NCI-H526 (cell line): ENCODE data around the gene OR4K13.

Experiments used
- DNase-seq, 2 experiments: peaks; one replicate each; lab custom pipeline; 2025; lab: John Stamatoyannopoulos, UW

OR4K13 gene, protein sequence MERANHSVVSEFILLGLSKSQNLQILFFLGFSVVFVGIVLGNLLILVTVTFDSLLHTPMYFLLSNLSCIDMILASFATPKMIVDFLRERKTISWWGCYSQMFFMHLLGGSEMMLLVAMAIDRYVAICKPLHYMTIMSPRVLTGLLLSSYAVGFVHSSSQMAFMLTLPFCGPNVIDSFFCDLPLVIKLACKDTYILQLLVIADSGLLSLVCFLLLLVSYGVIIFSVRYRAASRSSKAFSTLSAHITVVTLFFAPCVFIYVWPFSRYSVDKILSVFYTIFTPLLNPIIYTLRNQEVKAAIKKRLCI

DNA sequence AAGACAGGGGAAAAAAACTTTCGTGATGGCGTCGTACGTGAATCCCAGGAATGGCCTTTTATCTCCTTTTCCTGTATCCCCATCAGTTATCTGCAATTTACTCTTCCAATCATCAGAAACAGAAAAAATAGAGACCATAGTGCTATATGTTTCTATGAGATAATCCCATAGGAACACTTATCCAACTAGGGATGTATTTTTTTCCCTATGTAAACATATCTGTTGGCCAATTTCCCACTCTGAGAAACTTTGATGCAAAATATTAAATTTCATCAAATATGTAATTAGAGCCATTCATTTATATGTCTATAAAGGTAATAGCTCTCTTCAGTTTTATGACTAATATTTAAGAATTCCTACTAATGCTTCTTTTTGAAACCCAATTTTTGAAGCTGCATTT is at the start of gene OR4K13:
TSS of gene OR4K13 (minus strand) at position 101 of the 400 bp plus-strand sequence. CDS start 1,280 bp downstream, outside the sequence.
- DNase-seq = no peak

DNA sequence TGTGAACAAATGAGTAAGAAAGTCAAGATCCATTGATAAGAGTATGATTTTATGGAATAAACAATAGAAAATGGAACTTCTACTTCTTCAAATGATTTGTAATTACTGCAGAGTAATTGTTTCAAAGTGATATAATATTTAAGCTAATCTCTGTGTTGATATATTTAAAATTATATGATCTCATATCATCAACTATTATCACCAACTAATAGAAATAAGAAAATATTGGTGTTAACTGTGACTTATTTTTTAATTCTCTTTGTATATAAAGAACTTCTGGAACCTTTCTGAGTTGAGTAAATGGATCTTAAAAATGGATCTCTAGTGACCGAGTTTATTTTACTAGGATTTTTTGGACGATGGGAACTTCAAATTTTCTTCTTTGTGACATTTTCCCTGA is 23.9 kb upstream of the OR4K13 start, which contains the start of gene OR4L1:
TSS of gene OR4L1 (plus strand) at position 301 of the 400 bp plus-strand sequence. CDS start at position 301, 0 bp downstream.
- DNase-seq = no peak

DNA sequence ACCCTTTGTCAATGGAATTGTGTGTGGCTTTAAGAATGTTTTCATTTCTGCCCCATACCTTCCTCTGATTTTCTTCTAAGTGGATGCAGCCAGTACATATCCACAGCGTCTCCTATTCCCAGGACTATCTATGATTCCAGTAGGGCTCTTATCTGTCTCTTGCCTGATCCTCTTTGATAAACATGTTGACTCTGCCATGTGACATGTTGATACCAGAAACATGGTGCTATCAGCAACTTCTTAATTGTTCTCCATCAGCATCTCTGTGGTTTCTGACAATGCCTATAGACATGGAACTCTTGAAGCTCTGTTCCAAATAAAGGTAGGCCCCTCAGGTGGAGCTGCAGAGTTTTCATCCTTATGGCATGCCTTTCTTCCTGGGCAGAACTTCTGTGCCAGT is 12.4 kb upstream of the OR4K13 start:
- DNase-seq = no peak

DNA sequence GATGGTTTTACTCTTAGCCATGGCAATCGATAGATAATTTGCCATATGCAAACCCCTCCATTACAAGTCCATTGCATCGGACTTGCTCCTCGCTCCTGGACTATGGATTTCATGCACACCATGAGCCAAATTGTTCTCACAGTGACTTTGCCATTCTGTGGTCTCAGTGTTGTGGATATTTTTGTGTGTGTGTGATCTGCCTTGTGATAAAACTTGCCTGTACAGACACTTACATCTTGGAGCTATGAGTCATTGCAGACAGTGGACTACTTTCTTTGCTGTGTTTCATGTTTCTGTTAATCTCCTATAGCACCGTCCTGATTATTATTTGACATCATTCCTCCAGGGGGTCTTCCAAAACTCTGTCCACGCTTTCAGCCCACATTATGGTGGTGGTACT is 8.4 kb upstream of the OR4K13 start:
- DNase-seq = no peak

DNA sequence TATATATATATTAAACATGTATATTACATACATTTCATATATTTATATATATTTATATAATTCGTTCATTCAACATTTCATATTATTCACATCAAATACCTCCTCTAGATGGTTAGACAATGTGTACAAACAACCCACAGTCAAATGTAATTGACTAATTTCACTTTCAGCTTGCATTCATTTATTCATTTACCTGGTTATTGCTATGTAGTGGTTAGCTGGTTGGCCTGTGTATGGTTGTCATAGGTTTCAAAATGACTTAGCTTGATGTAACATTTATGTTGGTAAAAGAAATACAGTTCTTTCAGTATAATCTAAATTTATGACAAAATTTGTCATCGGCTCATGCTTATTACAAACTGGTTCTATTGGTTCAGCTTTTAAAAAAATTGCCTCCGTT is 389 bp downstream of the OR4K13 start:
- DNase-seq = no peak

DNA sequence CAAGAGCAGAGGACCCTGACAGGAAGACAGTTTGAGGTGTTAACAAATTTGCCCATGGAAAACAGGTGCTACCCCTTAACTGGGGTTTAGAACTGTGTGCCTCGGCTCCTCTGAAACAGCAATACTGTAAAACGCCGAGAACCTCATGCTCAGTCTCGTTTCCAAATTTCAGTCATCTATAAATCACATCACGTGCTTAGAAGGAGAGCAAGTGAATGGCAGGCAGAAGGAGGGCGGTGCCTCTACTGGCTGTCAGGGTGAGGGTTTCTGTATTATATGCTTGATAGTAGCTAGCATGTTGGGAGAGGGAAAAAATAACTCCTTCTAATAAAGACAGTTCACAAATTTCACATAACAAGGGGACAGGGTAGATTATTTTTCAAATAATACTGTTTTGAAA is 4.8 kb downstream of the OR4K13 start:
- no peak for DNase-seq

DNA sequence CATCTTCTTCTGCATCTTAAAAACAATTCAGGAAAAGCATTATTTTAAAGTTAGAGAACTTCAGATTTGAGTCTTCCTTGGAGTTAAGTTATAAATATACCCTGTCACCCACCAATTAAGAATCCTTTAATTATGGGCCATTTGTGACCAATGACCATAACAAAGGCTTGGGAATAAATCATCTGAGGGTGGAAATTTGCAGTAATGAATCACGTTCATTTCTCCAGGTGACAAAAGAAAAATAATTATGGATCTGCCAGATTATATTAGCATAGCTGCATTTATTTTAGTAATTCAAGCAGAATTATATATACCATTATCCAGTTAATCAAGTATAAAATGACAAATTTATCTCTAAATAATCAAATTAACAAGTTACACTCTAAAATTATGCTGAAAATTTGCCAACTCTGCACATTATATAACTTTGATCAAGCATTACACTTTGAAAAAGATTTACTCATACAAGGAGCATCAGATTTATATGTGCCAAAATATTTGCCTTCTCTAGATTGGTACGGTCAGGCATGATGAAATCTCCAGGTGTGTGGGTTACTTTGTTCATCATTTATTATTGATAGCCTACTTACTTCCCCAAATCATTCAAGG is 16.5 kb downstream of the OR4K13 start, which contains the start of gene OR4K14:
TSS of gene OR4K14 (minus strand) at position 51 of the 609 bp plus-strand sequence. CDS start 4,114 bp downstream, outside the sequence.
- no peak for DNase-seq

DNA sequence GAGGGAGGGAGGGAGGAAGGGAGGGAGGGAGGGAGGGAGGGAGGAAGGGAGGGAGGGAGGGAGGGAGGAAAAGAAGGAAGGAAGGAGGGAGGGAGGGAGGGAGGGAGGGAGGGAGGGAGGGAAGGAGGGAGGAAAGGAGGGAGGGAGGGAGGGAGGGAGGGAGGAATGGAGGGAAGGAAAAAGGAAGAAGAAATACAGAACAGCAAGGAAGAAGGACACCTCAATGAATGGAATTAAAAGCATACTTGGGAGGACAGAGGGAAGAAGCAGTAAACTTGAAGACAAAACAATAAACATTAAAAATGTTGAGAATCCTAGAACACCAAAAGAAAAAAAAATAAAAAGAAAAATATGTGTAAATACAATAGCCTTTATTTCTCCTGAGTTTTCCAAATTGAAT is 27.7 kb downstream of the OR4K13 start:
- no peak for DNase-seq

DNA sequence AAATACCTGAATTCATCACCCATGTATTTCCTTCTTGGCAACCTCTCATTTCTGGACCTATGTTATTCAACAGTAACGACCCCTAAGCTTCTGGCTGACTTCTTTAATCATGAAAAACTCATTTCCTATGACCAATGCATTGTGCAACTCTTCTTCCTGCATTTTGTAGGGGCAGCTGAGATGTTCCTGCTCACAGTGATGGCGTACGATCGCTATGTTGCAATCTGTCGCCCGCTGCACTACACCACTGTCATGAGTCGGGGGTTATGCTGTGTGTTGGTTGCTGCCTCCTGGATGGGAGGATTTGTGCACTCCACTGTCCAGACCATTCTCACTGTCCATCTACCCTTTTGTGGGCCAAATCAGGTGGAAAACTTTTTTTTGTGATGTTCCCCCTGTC is 33.5 kb downstream of the OR4K13 start:
- no peak for DNase-seq

DNA sequence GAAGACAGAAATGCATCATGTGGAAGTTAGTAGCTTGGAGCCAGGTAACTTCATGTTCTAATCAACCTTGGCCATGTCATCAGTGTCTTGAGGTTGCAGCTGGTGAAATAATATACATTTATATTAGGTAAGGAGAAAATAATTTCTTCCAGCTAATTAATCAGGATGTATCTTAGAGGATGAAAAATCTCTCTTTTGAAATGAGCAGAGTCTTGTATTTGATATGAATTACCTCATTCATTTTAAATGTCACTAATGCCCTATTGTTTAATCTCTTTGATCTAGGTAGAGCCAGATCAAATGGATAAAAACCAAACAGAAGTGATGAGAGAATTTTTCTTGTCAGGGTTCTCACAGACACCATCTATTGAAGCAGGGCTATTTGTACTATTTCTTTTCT is 34.0 kb downstream of the OR4K13 start, which contains the start of gene OR4Q2:
TSS of gene OR4Q2 (plus strand) at position 301 of the 400 bp plus-strand sequence.
- no peak for DNase-seq

DNA sequence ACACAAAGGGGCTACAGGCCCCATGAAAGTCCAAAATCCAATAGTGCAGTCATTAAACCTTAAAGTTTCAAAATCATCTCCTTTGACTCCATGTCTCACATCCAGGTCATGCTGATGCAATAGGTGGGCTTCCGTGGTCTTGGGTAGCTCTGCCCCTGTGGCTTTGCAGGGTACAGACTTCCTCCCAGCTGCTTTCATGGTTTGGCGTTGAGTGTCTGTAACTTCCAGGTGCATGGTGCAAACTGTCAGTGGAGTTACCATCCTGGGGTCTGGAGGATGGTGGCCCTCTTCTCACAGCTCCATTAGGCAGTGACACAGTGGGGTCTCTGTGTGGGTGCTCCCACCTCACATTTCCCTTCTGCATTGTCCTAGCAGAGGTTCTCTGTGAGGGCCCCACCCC is 42.4 kb downstream of the OR4K13 start:
- no peak for DNase-seq
